Tibial nerve (tissue), 4 donors: ENCODE results near the gene SNAPIN.

Experiments used
- EP300 ChIP-seq, 2 donors: sonication (generic); formaldehyde crosslinking; IDR thresholded peaks; one replicate each; pipeline ENCODE4 v1.6.1; 2017; ENCODE audit warnings: antibody characterized with exemption in 2 of 2, mild to moderate bottlenecking in 1 of 2
- POLR2A ChIP-seq, 2 donors: fragments of 450-650 bp; IDR thresholded peaks; one replicate each; pipeline ENCODE4 v1.6.1; 2017; ENCODE audit warnings: antibody characterized with exemption in 2 of 2, mild to moderate bottlenecking in 2 of 2, moderate library complexity in 2 of 2
- TF ChIP-seq, protein P1 (sequence below), 5 experiments: fragments of 200-600 bp in 3 of 5; fragments of 450-650 bp in 2 of 5; sonication (generic) in 3 of 5; IDR thresholded peaks; one replicate each; pipeline ENCODE4 v1.5.1; 2016 to 2019; ENCODE audit warnings: antibody characterized with exemption in 5 of 5, mild to moderate bottlenecking in 3 of 5, moderate library complexity in 2 of 5

DNA sequence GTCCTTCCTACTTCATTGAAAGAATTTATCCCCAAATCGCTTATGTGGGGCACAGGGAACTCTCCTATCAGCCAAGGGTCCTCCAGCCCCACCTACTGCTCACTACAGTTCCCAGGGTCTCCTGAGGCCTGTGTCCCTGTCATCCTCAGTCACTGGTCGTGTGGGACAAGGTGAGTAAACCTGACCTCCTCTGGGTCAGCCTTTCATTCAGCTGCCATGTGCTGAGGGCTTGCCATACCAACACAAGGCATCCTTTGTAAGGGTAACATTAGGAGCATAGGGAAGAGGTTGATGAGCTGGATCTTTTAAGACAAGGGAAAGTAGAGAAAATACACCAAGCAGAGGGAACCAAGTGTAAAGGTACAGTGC, 11.2 kb upstream of the SNAPIN start:
- TF ChIP-seq, protein P1, sequence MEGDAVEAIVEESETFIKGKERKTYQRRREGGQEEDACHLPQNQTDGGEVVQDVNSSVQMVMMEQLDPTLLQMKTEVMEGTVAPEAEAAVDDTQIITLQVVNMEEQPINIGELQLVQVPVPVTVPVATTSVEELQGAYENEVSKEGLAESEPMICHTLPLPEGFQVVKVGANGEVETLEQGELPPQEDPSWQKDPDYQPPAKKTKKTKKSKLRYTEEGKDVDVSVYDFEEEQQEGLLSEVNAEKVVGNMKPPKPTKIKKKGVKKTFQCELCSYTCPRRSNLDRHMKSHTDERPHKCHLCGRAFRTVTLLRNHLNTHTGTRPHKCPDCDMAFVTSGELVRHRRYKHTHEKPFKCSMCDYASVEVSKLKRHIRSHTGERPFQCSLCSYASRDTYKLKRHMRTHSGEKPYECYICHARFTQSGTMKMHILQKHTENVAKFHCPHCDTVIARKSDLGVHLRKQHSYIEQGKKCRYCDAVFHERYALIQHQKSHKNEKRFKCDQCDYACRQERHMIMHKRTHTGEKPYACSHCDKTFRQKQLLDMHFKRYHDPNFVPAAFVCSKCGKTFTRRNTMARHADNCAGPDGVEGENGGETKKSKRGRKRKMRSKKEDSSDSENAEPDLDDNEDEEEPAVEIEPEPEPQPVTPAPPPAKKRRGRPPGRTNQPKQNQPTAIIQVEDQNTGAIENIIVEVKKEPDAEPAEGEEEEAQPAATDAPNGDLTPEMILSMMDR (IDR thresholded peaks at IDR 0.05): no peak
- TF ChIP-seq POLR2A (IDR thresholded peaks at IDR 0.05) (no peak), EP300 (IDR thresholded peaks at IDR 0.05) (no peak)
